Hindlimb muscle (tissue), 1 donor: ENCODE measurements around the gene RAMP3. TPM values are rescaled to one million over a fixed set of nuclear protein-coding genes. Genes with fewer than 3 reads are reported as not detected.
"Not testable (repeated sequence)": the region's sequence is repeated elsewhere in the genome, so short reads cannot be mapped to it uniquely, and the experiment has no call there.

ENCODE experiments used
- DNase-seq: peaks from one replicate; pipeline ENCODE4 v3.0.0-alpha.2; 2013
- polyA plus RNA-seq: library from polyadenylated mRNA; unstranded; fragments of 120-200 nt; gene quantifications from one replicate; pipeline ENCODE4 v1.2.1, GENCODE V29; 2013; ENCODE audit not compliant: insufficient read length

Gene RAMP3
- polyA plus RNA-seq, 1 donor = 5.6 TPM

DNA sequence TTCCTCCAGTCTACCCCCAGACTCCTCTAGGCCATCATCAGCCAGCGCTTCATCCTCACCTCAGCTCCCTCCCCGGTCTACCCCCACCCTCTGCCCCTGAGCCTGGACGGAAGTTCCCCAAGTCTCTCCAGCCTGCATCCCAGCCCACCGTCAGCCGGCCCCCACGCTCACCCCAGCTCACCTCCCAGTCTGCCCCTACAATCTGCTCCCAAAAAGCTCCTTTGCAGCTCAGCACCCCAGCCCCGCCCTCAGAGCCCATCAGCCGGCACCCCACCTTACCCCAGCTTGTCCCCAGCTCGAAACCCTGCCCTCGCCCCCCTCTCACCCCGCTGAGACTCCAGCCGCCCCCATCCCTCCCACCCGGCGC, 322 bp upstream of the RAMP3 start:
- DNase-seq = no peak

DNA sequence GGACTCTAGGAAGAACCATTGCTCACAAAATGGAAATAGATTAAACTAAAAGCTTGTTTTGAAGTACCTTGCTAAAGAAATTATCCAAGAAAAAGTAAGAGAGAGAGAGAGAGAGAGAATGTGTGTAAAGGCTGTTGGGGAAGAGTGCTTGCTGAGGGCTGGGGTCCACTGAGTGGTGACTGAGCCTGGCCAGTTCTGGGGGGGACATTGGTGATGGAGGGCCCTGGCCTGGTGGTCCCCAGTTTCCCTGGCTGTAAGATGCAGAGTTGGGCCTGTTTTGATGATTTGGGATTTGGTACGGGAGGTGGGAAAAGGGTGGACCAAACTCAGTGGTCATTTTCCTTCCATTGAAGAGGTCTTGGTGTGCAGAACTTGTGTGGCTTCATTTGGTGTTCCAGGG, 880 bp downstream of the RAMP3 start:
- DNase-seq = no peak

DNA sequence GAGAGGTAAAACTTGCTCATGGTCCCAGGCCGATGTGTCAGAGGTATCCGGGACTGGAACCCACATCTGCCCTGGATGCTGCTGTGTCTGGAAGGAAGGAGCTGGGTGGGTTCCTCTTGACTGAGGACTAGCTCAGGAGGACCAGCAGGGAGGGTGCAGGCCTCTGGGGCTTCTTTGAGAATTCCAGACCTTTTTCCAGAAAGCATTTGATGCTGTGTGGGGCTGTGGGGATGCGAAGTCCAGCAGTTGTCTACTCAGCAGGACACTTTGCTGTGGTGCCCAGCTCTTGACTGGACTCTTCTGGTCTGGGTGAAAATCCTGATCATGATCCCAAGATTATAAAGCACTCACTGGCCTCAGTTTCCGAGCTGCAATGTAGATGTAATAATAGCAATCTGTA, 1.7 kb downstream of the RAMP3 start:
- no peak for DNase-seq

DNA sequence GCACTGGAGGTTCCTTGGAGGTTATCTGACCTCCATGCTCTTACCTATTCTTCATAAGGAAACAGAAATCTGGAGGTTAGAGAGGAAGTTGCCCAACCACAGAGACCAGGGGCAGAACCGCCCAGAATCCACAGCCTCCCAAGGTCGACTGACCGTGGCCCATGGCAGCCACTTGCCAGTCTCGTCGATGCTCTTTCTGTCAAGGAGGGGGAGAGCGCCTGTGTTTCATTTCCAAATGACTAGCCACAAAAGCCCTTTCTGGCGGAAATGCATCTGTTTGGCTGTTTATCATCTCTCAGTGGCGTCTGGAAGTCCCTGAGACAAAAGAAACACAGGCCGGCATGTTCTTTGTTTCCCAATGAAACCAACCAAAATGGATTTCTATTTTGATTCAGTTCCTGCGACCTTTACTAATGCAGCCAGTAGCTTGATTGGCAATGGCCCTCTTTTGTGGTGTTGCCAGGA, 2.9 kb downstream of the RAMP3 start:
- no peak for DNase-seq

DNA sequence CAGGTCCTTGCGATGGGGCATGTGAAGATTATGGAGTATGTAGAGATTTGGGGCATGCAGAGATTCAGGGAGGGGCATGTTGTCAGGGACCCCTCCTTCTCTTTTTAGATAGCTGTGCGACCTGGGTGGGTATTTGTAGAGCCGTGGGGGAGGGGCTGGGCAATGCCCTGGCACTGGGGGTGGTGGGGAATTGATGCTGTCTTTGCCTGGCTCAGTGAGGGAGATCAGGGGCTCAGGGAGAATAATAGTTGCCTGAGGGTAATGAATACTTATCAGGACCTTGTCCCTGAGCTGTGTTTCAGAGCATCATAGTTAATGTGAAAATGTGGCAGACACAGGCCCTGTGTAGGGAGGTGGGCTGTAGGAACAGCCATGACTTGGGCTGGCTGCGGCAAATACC, 3.5 kb downstream of the RAMP3 start:
- DNase-seq = no peak

DNA sequence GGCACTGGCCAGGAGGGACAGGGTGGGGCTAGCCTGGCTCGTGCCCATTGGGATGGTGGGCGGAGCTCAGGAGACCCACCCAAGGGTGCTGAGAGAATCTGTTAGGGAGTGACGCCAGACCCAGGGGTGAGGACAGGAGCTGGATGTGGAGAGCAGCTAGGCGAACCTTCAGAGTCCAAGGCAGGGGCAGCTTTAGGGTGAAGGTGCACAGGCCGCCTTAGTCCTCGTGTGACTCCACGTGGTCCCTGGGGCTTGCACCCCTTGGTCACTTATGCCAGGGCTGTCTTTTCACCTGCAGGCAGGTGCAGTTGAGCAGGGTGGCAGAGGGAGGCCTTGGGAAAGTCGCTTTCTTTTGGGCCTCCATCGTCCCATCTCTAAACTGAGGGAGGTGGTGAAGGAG, 4.3 kb downstream of the RAMP3 start:
- no peak for DNase-seq

DNA sequence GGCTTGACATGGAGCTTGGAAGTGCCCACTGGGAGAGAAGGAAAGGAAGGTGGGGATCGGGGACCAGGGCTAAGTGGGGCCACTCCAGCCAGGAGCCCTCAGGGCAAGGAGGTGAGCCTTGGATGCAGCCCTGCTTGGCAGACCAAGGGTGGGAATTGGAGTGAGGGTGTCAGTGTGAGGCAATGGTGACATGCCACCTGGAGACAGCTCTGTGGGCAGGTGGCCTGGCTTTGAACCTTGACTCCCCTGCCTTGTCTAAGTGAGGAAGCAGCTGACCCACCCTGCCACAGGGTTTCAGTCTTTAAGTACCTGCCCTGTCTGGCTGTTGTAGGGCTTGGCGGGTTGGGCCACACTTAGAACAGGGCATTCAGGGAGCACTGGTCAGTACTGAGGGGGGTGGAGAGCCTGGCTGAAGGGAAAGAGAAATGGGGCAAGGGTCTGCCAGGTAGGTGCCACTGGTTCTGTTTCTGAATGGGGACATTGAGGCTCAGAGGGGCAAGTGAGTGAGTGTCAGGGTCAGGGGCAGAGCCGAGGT, 4.8 kb downstream of the RAMP3 start:
- DNase-seq = no peak

DNA sequence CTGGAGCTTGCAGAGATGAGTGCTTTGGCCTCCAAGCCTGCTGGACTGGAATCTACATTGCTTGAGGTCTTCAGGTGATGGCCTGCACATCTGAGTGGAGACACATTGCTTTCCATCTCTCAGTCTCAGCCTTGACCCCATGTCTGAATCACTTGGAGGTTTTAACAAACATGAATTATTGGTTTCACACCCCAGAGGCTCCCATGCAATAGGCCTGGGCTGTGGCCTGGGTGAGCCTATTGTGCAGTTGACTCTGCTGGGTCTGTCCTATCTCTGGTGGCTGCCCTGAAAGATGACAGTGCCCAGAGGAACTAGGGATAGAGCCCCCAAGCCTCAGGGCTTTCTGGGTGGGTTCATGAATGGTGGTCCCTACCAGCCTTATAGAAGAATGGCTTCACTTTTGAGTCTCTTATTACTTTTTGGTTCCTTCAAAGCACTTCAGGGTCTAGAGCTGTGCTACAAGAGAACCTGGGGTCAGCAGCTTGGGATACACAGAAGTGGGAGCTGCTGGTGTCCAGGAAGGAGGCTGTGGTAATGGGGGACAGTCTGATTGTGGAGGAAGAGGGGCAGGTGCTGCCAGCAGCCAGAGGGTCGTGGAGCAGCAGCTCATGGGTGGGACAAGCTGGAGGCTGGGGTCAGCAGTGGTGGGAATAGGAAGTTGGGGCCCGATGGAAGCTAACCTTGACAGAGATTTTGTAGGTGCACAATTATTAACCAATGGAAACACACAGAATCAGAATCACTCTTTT, 5.5 kb downstream of the RAMP3 start:
- DNase-seq = no peak

DNA sequence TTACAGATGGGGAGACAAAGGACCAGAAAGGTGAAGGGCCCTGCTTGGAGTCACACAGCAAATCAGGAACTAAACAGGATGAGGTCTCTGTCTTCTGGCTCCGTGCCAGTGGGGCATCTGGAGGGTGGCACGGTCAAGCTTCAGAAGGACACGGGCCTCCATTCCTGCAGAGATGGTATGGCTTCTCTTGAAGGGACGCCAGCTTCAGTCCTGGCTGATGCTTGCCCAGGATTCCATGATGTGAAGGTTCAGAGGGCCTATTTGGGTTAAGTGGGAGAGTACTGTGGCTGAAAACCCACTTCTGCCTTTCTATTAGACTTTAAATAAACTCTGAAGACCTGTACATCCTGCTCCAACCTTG, 6.1 kb downstream of the RAMP3 start:
- no peak for DNase-seq

DNA sequence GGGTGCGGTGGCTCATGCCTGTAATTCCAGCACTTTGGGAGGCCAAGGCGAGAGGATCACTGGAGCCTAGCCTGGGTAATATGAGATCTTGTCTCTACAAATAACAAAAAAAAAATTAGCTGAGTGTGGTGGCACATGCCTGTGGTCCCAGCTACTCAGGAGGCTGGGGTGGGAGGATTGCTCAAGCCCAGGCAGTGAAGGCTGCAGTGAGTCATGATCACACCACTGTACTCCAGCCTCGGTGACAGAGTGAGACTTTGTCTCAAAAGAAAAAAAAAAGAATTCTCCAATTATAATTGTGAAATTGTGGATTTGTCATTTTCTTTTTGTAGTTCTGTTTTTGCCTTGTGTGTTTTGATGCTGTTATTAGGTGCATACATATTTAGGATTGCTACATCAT, 6.7 kb downstream of the RAMP3 start:
- not testable (repeated sequence) for DNase-seq

DNA sequence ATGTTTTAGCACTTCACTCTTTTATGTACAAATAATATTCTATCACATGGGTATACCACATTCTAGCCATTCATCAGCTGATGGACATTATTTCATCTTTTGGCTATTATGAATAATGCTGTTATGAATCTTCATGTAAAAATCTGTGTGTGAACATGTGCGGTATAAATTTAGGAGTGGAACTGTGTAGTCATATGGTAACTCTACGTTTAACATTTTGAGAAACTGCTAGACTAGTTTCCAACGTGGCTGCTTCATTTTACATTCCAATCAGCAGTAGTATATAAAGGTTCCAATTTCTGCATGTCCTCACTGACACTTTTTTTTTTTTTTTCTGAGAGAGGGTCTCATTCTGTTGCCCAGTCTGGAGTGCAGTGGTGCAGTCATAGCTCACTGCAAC, 8.3 kb downstream of the RAMP3 start:
- no peak for DNase-seq

DNA sequence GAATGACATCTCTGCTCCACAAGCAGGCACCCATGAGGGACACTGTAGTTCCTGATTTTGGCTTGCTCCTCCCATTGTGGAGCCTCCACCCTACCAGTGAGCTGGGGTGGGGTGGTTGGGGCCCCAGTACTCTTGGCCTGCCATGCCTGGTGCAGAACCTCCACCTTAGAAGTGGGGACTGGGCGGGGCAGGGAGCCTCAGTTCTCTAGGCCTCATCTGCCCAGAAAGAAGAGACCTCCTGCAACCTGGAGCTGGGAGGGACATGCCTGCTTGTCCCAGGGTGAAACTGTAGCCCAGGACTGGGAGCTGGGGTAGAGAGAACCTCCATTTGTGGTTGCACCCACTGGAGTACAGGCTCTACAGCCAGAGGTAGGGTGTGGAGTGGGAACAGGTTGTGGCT, 14.4 kb downstream of the RAMP3 start:
- DNase-seq = no peak

DNA sequence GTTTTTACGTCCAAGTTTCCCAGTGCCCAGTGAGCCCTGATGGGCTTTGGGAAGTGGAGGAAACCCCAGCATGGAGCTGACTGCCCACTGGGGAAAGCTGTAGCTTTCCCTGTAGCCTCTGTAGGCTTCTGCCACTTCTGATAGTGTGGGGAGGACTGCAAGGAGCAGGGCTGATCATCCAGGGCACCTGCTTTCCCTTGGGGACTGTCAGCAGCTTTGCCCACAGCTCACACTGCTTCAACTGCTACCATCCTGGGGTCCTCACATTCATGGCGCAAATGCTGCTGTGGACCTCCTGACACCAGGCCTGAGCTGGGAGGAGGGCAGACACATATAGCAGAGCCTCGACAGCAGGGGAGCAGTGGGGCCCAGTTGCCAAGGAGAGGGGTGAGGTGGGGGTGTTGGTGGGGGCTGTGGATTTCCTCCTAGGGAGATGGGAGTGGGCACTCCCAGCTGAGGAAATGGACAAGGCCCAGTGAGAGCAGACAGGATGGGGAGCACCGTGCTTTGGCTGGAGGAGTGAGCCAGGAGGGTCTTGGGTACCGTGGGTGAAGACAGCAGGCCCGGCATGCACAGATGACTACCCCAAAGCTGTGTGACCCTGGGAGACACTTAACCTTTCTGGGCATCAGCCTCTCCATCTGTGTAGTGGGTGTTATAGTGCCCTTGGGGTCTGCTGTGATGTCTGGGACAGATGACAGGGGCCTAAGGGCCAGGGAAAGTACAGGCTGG, 16.2 kb downstream of the RAMP3 start:
- DNase-seq = no peak

DNA sequence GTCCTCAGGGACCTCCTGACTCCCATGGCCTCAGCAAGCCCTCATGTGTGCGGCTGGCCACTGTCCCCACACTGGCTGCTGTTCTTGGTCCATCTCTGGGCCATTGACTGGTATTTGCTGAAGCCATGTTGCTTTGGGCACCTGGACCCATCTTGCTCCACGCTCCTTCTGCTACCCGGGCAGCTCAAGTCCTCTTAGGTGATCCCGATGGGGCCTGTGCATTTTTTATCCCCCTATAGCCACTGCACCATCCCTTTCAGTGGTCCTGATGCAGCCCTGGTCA, 16.7 kb downstream of the RAMP3 start:
- DNase-seq = no peak

DNA sequence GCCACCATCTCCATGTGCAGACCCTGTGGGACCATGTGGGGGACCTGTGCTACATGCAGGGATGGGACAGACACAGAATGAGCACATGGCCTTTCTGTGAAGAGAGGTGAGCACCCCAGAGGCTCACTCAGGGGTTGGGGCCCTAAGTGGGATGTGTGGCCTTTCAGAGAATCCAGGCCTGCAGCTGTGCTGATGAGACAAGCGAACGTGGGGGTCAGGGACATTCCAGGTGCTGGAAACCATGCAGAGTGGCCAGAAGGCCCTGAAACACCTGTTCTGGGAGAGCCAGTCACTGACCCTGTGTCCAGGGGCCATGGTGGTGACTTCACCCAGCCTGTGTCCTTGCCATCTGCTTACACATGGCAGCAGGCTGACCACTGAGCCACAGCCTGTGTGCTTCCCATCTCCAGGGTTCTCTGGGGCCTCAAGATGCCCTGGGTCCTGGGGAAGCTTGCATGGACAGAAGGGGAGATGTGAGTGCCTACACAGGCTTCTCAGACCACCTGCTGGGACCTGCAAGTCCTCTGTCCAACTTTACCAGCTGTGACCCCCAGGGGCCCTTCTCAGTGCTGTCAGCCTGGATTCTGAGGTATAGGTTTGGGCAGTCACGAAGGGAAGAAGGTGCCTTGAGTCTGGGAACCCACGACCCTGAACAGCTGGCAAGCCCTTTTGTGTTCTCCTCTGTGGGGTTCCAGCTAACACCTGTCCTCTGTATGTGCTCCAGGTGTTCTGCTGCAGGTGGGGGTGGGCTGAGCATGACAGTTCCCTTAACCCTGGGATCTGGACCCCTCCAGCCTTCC, 17.6 kb downstream of the RAMP3 start:
- DNase-seq = no peak

DNA sequence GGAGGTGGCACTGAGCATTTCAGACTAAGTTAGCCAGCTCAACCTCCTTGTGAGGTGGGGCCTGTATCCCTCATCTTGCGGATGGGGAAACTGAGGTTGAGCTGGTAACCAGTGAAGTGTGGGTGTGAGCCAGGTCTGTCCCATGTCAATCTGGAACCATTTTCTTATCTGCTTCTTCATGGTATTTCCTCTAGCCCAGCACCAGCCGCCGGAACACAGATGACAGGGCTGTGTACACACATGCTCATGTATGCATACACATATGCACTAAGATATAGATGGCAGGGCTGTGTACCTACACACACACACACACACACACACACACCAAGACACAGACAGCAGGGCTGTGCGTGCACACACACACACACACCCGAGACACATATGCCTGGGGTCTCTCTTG, 18.5 kb downstream of the RAMP3 start:
- DNase-seq = no peak

DNA sequence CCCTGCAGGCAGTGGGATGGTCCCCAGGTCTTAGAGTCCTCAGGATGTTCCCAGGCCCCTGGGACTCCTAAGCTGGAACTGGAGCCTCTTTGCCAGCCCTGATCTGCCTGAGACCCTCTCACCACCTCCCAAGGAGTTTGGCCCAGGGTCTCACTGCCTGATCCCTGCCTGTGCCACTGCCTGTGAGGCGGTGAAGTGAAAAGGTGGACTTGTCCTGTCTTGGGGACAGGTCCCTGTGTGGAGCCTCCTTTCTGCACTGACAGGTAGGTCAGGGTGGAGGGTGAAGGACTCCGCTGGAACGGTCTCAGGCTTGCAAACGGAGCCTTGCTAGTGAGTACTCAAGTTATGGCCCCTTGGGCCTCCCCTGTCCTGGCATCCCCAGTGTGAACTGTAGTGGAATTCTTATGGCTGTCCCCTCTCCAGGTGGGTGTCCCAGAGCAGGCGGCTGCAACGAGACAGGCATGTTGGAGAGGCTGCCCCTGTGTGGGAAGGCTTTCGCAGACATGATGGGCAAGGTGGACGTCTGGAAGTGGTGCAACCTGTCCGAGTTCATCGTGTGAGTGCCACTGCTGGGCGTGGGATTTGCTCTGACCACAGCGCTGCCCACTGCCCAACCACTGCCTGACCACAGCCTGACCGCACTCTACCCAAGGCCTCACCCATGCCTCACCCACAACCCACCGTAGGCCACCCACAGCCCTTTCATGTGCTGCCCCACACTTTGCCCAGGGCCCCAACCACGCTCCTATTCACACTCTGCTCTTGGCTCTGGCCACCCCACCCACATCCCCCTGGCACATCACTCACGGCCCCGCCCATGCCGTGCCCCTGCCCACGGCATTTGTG, 19.5 kb downstream of the RAMP3 start:
- no peak for DNase-seq

DNA sequence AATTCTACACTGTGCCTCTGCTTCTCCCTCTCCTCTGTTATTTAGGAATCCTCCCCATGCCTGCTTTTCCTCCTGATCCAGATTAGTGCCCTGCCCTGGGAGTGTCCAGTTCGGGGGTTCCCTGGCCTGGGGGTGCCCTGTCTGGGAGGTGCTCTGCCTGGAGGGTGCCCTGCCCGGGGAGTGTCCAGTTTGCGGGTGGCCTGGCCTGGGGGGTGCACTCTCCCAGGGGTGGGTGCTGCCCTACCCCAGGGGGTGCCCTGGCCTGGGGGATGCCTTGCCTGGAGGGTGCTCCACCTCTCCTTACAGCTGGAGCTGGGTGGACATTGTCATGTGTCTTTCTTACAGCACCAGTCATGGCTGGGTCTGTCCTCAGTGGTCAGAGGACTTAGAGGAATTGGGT, 20.2 kb downstream of the RAMP3 start:
- DNase-seq = no peak

DNA sequence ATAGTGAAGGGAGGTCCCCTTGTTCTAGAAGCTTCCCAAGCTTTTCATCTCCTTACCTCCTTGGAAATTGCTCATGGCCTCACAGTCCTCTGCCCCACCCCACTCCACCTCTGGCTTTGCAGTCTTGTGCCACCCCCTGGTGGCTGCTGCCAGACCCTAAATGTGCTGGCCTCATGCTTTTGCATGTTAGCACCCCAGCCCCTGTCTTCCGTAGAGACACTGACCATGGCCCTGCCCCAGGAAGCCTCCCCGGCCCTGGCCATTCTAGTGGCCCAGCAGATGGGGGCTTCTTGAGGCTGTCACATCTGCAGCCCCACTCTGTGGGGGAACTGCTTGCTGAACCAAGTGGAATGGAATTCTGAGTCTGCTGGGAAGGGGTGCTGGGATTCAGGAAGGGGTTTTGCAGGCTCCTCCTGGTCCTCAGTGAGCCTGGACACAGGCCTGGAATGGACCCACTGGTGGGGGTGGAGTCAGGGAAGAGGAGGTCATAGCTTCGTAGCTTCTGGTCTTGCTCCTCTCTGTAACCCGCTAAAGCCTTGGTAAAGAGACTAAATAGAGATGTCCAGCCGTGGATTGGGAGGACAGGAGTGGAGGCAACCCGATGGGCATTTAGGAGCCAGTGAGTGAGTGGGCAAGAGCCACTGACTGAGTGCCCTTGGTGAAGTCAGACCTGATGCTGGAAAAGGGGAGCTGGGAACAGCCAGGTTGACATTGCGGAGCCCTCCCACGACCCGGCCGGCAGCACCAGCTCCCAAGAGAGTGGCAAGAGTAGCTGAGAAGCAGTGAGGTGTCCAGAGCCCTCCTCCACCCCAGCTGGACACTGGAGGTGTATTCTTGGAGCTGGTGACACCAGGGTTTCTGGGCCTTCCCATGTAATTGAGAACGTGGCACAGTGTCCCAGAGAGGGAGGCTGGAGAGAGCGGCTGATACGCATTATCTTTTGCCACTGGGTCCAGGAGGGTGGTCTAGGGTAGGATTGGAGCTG, 20.9 kb downstream of the RAMP3 start:
- DNase-seq = no peak

DNA sequence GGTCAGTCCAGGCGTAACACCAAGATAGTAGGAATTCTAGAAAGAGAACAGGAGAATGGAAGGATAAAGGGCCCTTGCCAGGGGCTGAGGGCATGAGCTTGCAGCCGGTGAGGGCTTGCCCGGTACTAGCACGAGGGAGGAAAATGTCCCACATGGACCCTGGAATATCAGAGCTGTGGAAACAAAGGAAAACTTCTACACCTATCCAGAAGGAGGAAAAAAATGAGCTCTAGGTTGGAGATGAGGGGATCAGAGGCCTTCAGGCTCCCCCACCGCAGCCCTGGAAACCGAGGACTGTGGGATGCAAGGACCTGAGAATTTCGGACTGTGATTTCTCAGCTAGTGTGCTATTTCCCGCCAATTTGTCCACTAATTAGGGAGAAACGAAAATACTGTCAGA, 22.1 kb downstream of the RAMP3 start:
- DNase-seq = no peak
